Testis (tissue), 3 donors: ENCODE measurements around the gene FARP1. TPM values are rescaled to one million over a fixed set of nuclear protein-coding genes. Genes with fewer than 3 reads are reported as not detected.

Experiments used
- DNase-seq: peaks from one replicate; pipeline ENCODE4 v3.0.0-alpha.2; 2019
- H3K27ac ChIP-seq, 2 donors: fragments of 200-600 bp; sonication (generic); one replicate each; pipeline ENCODE4 v1.5.1; 2019
- H3K27me3 ChIP-seq: fragments of 200-600 bp; sonication (generic); one replicate; pipeline ENCODE4 v1.5.1; 2019
- H3K36me3 ChIP-seq: fragments of 200-600 bp; sonication (generic); one replicate; pipeline ENCODE4 v1.5.1; 2017; ENCODE audit warnings: low read depth; ENCODE audit errors: missing control alignments
- H3K4me1 ChIP-seq: fragments of 200-600 bp; sonication (generic); one replicate; pipeline ENCODE4 v1.5.1; 2019
- H3K4me3 ChIP-seq, 2 donors: fragments of 200-600 bp; sonication (generic); one replicate each; pipeline ENCODE4 v1.5.1; 2017 to 2019
- H3K9me3 ChIP-seq: fragments of 200-600 bp; sonication (generic); one replicate; pipeline ENCODE4 v1.5.1; 2017
- POLR2A ChIP-seq: fragments of 450-650 bp; IDR thresholded peaks from one replicate; pipeline ENCODE4 v1.6.1; 2017; ENCODE audit warnings: antibody characterized with exemption, mild to moderate bottlenecking, moderate library complexity
- WGBS, 2 donors: methylation state at CpG; one replicate each; pipeline ENCODE4 v1.1.5; 2018; 5-methylcytosine and 5-hydroxymethylcytosine counted together
- intact Hi-C: fragments of 100-400 bp; cut with DNase I; formaldehyde crosslinking; loops from one replicate; pipeline ENCODE4 v1.15.1; 2023; ENCODE audit warnings: low total_unique reads
- polyA plus RNA-seq: library from polyadenylated mRNA; stranded (reverse); fragments of 350-450 nt; fragmentation: Illumina TruSeq; extraction: RNeasy Lipid Tissue Mini Kit (QIAGEN cat#74804); gene quantifications from one replicate; pipeline ENCODE4 v1.2.3, GENCODE V29; 2014; ENCODE audit warnings: low read depth, low replicate concordance; ENCODE audit not compliant: insufficient read depth
- total RNA-seq, 2 donors: library from RNA; depleted of rRNA; stranded (reverse); fragments of >200 nt; gene quantifications; one replicate each; pipeline ENCODE4 v1.2.3, GENCODE V29; 2016
- TF ChIP-seq, protein P1 (sequence below), 3 experiments: fragments of 450-650 bp in 2 of 3; fragments of 200-600 bp in 1 of 3; sonication (generic) in 1 of 3; IDR thresholded peaks; one replicate each; pipeline ENCODE4 v1.5.1; 2016 to 2019; ENCODE audit warnings: antibody characterized with exemption in 3 of 3, mild to moderate bottlenecking in 2 of 3, moderate library complexity in 1 of 3

The FARP1 gene
- total and polyA plus RNA-seq, 3 donors from 2014 or later = 54.0 to 130 (median 69.1) TPM

DNA sequence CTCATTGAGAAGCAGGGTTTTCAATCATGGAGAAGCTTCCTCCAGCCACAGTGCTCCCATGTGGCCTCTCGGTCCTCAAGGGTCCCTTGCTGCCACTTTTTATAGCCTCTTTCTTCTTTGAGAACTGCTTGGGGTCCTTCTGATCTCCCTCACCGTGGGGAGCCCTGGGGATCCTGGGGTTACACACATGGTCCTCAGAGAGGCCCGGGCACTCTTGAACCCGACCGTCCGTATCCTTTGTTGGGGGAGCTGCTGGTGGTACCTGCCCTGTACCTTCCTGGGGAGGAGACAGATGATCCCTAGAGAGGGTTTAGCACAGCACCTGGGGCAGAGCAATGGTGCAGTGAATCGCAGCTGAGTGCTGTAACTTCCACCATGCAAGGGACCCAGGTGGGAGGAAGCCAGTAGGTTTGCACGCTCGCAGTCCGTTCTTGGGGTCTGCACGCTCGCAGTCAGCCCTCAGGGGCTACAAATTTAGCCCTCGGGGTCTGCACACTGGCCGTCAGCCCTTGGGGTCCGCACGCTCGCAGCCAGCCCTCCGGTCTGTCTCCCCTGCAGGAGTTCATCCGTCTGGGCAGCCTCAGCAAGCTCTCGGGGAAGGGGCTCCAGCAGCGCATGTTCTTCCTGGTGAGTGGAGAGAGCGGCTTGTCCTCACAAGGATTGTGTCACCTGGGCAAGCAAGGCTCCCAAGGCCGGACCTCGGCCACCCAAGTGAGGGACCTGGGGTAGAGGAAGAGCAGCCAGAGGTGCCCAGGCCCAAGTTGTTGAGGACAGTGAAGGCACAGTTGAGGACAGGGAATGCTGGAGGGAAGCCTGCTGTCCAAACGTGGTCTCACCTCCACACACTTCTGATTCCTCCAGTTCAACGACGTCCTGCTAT, 295.6 kb downstream of the FARP1 start:
- 93 to 96% methylated on average over 20 to 27 of the region's 27 CpGs for WGBS, 2 donors
- Histone ChIP-seq H3K27me3 (no peaks in the 10 kb centered on the region), H3K36me3 (no peaks in the 10 kb centered on the region), H3K4me1 (no peaks in the 10 kb centered on the region), H3K9me3 (no peaks in the 10 kb centered on the region), H3K4me3 (no peak overlapping the region), H3K27ac (no peak overlapping the region)
- intact Hi-C loops = no loop called here
- no peak for TF ChIP-seq POLR2A
- TF ChIP-seq, protein P1, sequence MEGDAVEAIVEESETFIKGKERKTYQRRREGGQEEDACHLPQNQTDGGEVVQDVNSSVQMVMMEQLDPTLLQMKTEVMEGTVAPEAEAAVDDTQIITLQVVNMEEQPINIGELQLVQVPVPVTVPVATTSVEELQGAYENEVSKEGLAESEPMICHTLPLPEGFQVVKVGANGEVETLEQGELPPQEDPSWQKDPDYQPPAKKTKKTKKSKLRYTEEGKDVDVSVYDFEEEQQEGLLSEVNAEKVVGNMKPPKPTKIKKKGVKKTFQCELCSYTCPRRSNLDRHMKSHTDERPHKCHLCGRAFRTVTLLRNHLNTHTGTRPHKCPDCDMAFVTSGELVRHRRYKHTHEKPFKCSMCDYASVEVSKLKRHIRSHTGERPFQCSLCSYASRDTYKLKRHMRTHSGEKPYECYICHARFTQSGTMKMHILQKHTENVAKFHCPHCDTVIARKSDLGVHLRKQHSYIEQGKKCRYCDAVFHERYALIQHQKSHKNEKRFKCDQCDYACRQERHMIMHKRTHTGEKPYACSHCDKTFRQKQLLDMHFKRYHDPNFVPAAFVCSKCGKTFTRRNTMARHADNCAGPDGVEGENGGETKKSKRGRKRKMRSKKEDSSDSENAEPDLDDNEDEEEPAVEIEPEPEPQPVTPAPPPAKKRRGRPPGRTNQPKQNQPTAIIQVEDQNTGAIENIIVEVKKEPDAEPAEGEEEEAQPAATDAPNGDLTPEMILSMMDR (IDR thresholded peaks at IDR 0.05) = no peak
- DNase-seq = no peak

DNA sequence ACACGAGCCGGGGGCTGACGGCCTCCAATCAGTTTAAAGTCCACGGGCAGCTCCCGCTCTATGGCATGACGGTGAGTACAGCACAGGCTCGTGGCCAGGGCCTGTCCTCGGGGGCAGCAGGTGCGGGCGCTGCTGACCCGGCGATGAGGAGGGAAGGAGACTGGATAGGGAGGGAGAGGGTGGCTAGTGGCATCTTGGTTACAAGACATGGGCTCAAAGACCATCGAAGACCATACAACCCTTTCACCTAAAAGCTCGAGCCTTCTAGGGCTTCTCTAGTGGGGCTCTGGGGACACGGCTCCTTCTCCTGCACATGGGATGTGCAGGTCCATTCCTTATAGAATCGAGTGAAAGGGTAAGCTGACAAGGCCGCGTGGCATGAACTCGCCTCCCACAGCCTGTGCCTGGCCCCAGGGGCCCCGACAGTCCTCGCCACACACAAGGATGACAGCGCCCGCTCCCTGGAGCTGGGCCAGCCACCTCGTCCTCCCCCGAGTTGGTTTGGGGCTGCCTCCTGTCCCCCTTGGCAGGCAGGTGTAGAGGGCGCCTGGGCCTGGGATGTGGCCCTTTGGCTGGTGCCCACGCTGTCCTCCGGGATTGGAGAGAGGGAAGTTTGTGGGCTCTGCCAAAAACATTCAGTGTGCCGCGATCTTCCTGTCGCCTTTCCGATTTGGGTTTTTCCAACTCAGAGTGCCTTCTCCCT, 296.4 kb downstream of the FARP1 start:
- Histone ChIP-seq H3K4me1 (no peaks in the 10 kb centered on the region), H3K27me3 (no peaks in the 10 kb centered on the region), H3K4me3 (no peak overlapping the region), H3K27ac (no peak overlapping the region), H3K36me3 (no peaks in the 10 kb centered on the region), H3K9me3 (no peaks in the 10 kb centered on the region)
- TF ChIP-seq, protein P1 (IDR thresholded peaks at IDR 0.05) = no peak
- no peak for TF ChIP-seq POLR2A
- intact Hi-C loops = no loop called here
- 88 to 93% methylated on average over 24 to 32 of the region's 32 CpGs for WGBS, 2 donors
- DNase-seq = no peak

DNA sequence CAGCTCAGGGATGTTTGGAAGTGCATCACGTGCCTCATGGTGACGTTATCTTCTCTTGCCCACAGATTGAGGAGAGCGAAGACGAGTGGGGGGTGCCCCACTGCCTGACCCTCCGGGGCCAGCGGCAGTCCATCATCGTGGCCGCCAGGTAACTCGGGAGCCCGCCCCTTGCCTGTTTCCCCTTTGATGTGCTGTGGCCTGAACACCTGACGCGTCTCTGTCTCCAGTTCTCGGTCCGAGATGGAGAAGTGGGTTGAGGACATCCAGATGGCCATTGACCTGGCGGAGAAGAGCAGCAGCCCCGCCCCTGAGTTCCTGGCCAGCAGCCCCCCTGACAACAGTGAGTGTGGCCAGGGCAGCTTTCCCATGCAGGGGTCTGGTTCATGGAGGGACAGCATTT, 297.0 kb downstream of the FARP1 start:
- Histone ChIP-seq H3K27me3 (no peaks in the 10 kb centered on the region), H3K36me3 (no peaks in the 10 kb centered on the region), H3K27ac (no peak overlapping the region), H3K4me1 (no peaks in the 10 kb centered on the region), H3K9me3 (no peaks in the 10 kb centered on the region), H3K4me3 (no peak overlapping the region)
- DNase-seq = no peak
- WGBS, 2 donors = 89 to 91% methylated on average over 5 to 16 of the region's 16 CpGs
- TF ChIP-seq POLR2A = no peak
- TF ChIP-seq, protein P1 (IDR thresholded peaks at IDR 0.05) = no peak
- intact Hi-C loops = loop anchor here (5.0 kb wide), 1 partner anchor 217 kb away; no protein-coding TSS in a partner anchor

DNA sequence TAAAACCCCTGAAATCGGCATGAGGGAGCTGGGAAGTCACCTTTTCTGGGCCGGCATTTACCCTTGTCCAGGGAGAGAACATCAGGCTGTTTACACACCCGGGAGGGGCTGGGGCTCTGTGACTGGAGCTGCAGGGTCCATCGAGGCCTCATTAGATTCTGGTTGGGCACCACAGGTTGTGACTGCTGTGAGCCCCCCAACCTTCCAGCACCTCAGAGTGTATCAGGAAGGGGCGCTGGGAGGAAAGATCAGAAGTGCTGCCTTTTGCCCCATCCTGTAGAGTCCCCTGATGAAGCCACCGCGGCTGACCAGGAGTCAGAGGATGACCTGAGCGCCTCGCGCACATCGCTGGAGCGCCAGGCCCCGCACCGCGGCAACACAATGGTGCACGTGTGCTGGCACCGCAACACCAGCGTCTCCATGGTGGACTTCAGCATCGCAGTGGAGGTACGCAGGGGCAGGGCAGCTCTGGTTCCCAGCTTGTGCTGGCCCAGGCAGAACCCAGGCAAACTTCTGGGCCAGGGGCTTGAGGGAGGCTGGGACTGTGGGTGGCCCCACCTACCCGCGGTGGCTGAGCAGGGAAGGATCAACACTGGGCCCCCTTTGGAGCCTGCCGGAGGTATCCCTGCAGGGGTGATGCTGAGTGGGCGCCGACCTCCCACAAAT, 297.6 kb downstream of the FARP1 start:
- Histone ChIP-seq H3K27me3 (no peaks in the 10 kb centered on the region), H3K9me3 (no peaks in the 10 kb centered on the region), H3K4me1 (no peaks in the 10 kb centered on the region), H3K27ac (no peak overlapping the region), H3K4me3 (no peak overlapping the region), H3K36me3 (no peaks in the 10 kb centered on the region)
- TF ChIP-seq, protein P1 (IDR thresholded peaks at IDR 0.05) = no peak
- no peak for TF ChIP-seq POLR2A
- intact Hi-C loops = loop anchor here (5.0 kb wide), 1 partner anchor 217 kb away; no protein-coding TSS in a partner anchor
- DNase-seq = no peak
- 94 to 98% methylated on average over 5 to 25 of the region's 25 CpGs for WGBS, 2 donors
